ENCODE results near the gene CGNL1.

DNA sequence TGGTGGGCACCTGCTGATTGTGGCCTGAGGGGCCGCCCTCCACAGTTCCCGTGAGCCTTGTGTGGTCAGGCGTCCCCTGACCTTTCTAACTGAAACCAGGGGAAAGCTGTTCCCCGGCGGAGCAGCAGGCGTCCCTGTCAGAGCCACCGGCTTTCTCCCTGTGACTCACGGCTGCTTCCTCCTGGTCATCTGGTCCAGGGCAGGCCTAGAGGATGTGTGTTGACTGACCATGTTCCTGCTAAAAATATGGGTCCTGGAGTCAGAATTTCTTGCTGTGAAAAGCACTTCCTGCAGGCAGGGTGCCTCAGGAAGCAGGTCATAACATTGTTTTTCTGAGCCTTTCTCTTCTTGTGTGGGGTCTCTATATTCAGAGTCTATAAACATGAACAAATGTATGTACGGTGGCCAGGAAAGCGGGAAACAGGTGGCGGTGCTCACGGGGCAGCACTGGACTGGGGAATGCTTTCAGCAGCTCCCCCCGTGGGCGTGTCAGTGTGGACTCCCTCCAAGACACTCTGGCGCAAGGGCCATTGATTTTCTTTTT is 38.4 kb upstream of the CGNL1 start:
- TF ChIP-seq, protein P1, sequence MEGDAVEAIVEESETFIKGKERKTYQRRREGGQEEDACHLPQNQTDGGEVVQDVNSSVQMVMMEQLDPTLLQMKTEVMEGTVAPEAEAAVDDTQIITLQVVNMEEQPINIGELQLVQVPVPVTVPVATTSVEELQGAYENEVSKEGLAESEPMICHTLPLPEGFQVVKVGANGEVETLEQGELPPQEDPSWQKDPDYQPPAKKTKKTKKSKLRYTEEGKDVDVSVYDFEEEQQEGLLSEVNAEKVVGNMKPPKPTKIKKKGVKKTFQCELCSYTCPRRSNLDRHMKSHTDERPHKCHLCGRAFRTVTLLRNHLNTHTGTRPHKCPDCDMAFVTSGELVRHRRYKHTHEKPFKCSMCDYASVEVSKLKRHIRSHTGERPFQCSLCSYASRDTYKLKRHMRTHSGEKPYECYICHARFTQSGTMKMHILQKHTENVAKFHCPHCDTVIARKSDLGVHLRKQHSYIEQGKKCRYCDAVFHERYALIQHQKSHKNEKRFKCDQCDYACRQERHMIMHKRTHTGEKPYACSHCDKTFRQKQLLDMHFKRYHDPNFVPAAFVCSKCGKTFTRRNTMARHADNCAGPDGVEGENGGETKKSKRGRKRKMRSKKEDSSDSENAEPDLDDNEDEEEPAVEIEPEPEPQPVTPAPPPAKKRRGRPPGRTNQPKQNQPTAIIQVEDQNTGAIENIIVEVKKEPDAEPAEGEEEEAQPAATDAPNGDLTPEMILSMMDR (conservative IDR thresholded peaks at IDR 0.05; ENCODE audit: low read length), result no peak
- TF ChIP-seq EZH2phosphoT487 (IDR thresholded peaks at IDR 0.05; ENCODE audit: borderline replicate concordance), result no peak

All from Loucy (cell line).